HG03439 (cell line): ENCODE measurements around the gene TLR1.
"Not testable (repeated sequence)": the region's sequence is repeated elsewhere in the genome, so short reads cannot be mapped to it uniquely, and the experiment has no call there.

Experiments used
- ATAC-seq: cut with Tn5 transposase; IDR thresholded peaks from one replicate; pipeline ENCODE4 v1.9.1; 2021; ENCODE audit warnings: mild to moderate bottlenecking, moderate library complexity; ENCODE audit not compliant: unreplicated experiment

Gene TLR1

GRCh38 chr4:38806251-38806650, 1.7 kb upstream of the TLR1 start:
- not testable (repeated sequence) for ATAC-seq

- peak; percentile 71 for ATAC-seq
Observed at GRCh38 chr4:38805530-38806145, 1.0 kb upstream of the TLR1 start.

GRCh38 chr4:38803833-38804653, 548 bp downstream of the TLR1 start:
- ATAC-seq, result peak; percentile 51

GRCh38 chr4:38802561-38803355, 1.8 kb downstream of the TLR1 start:
- ATAC-seq, result no peak

- ATAC-seq, result no peak
Observed at GRCh38 chr4:38800961-38801450, 3.6 kb downstream of the TLR1 start.

- no peak for ATAC-seq
Observed at GRCh38 chr4:38800366-38800765, 4.2 kb downstream of the TLR1 start.

GRCh38 chr4:38795087-38795486, 9.5 kb downstream of the TLR1 start:
- ATAC-seq, result no peak

- no peak for ATAC-seq
Observed at GRCh38 chr4:38794051-38794450, 10.5 kb downstream of the TLR1 start.

- ATAC-seq, result no peak
Observed at GRCh38 chr4:38791010-38791409, 13.6 kb downstream of the TLR1 start.

GRCh38 chr4:38788317-38788716, 16.3 kb downstream of the TLR1 start:
- ATAC-seq, result no peak

- ATAC-seq, result no peak
Observed at GRCh38 chr4:38787693-38788092, 16.9 kb downstream of the TLR1 start.

- ATAC-seq, result no peak
Observed at GRCh38 chr4:38785901-38786402, 18.6 kb downstream of the TLR1 start.

- no peak for ATAC-seq
Observed at GRCh38 chr4:38785041-38785790, 19.4 kb downstream of the TLR1 start.

- ATAC-seq, result no peak
Observed at GRCh38 chr4:38784141-38784540, 20.4 kb downstream of the TLR1 start.

- ATAC-seq, result no peak
Observed at GRCh38 chr4:38783109-38783460, 21.5 kb downstream of the TLR1 start.

GRCh38 chr4:38782452-38783108, 22.0 kb downstream of the TLR1 start, which contains the start of gene TLR10:
TLR10 (minus strand) TSS chr4:38782990; CDS start chr4:38775590, 7,400 bp downstream.
- ATAC-seq, result peak; percentile 82

- ATAC-seq, result peak; percentile 22
Observed at GRCh38 chr4:38781854-38782261, 22.7 kb downstream of the TLR1 start.

GRCh38 chr4:38780833-38781484, 23.6 kb downstream of the TLR1 start:
- ATAC-seq, result no peak

GRCh38 chr4:38779790-38780189, 24.8 kb downstream of the TLR1 start:
- no peak for ATAC-seq
